CD14-positive monocyte (primary cell): Measurements from ENCODE around the gene ADA. TPM values are rescaled to one million over a fixed set of nuclear protein-coding genes. Genes with fewer than 3 reads are reported as not detected.
A peak's percentile ranks its signal among the peaks of the same experiment; 100 is the strongest.

ENCODE experiments used
- DNase-seq, 3 donors: peaks; one replicate each; pipeline ENCODE4 v3.0.0-alpha.2; 2011 to 2022
- H2AFZ ChIP-seq: 2 replicates; pipeline ENCODE4 v1.6.0; 2012; ENCODE audit warnings: mild to moderate bottlenecking, low read depth, low read length, inconsistent platforms; ENCODE audit not compliant: insufficient read depth, poor library complexity, severe bottlenecking
- H3K27ac ChIP-seq, 2 donors: 1 replicate in 1 of 2; 2 replicates in 1 of 2; pipeline ENCODE4 v1.5.1; 2012 to 2013; ENCODE audit warnings: low read length in 2 of 2, control low read depth in 1 of 2, inconsistent platforms in 1 of 2, low read depth in 1 of 2, mild to moderate bottlenecking in 1 of 2
- H3K27me3 ChIP-seq, 2 donors: one replicate each; pipeline versions ENCODE4 v1.6.0 to v1.6.1; 2011 to 2013; ENCODE audit warnings: low read length in 2 of 2; ENCODE audit not compliant: control insufficient read depth in 2 of 2, insufficient read depth in 2 of 2
- H3K36me3 ChIP-seq, 2 donors: replicated peaks in 1 of 2; 1 replicate in 1 of 2; 2 replicates in 1 of 2; pipeline versions ENCODE4 v1.5.1 to v1.6.1; 2012 to 2013; ENCODE audit warnings: low read length in 2 of 2, control low read depth in 1 of 2, inconsistent platforms in 1 of 2, mild to moderate bottlenecking in 1 of 2; ENCODE audit not compliant: insufficient read depth in 2 of 2, control insufficient read depth in 1 of 2
- H3K4me1 ChIP-seq, 2 donors: 1 replicate in 1 of 2; 2 replicates in 1 of 2; pipeline versions ENCODE4 v1.5.1 to v1.6.1; 2012 to 2013; ENCODE audit warnings: low read length in 2 of 2, control low read depth in 1 of 2, inconsistent platforms in 1 of 2, mild to moderate bottlenecking in 1 of 2, moderate library complexity in 1 of 2; ENCODE audit not compliant: insufficient read depth in 2 of 2, control insufficient read depth in 1 of 2
- H3K4me2 ChIP-seq: replicated peaks from 2 replicates; pipeline ENCODE3; 2012; ENCODE audit warnings: low read length, moderate library complexity, mild to moderate bottlenecking; ENCODE audit not compliant: poor library complexity, severe bottlenecking; ENCODE audit errors: extremely low read depth
- H3K4me3 ChIP-seq, 3 experiments: fragments of 200-600 bp in 1 of 3; sonication (generic) in 1 of 3; replicated peaks in 1 of 3; 1 replicate in 2 of 3; 2 replicates in 1 of 3; pipeline ENCODE4 v1.5.1; 2011 to 2013; ENCODE audit warnings: low read length in 3 of 3, mild to moderate bottlenecking in 3 of 3, control low read depth in 2 of 3, low read depth in 2 of 3, inconsistent platforms in 1 of 3, moderate library complexity in 1 of 3
- H3K79me2 ChIP-seq: 2 replicates; pipeline ENCODE4 v1.6.0; 2012; ENCODE audit warnings: mild to moderate bottlenecking, control low read depth, inconsistent platforms, low read length, moderate library complexity; ENCODE audit not compliant: insufficient read depth
- H3K9ac ChIP-seq: 2 replicates; pipeline ENCODE4 v1.6.0; 2017; ENCODE audit warnings: low read length, mild to moderate bottlenecking; ENCODE audit not compliant: insufficient read depth, poor library complexity, severe bottlenecking
- H3K9me3 ChIP-seq, 2 donors: replicated peaks in 1 of 2; 1 replicate in 1 of 2; 2 replicates in 1 of 2; pipeline versions ENCODE4 v1.5.1 to v1.6.1; 2012 to 2013; ENCODE audit warnings: low read length in 2 of 2, control low read depth in 1 of 2; ENCODE audit not compliant: control insufficient read depth in 1 of 2, insufficient read depth in 1 of 2
- H4K20me1 ChIP-seq: 2 replicates; pipeline ENCODE4 v1.6.0; 2012; ENCODE audit warnings: mild to moderate bottlenecking, low read length, control low read depth, moderate library complexity; ENCODE audit not compliant: insufficient read depth
- H3K27ac Mint-ChIP-seq, 7 donors: one replicate each; pipeline ENCODE4 v1.8.0; 2020; ENCODE audit warnings: mild to moderate bottlenecking in 7 of 7, mixed read lengths in 7 of 7, moderate library complexity in 6 of 7, inconsistent platforms in 2 of 7
- H3K27me3 Mint-ChIP-seq, 3 donors: one replicate each; pipeline ENCODE4 v1.8.0; 2021 to 2022; ENCODE audit warnings: low read depth in 3 of 3, mild to moderate bottlenecking in 3 of 3, mixed read lengths in 3 of 3, moderate library complexity in 3 of 3, inconsistent platforms in 1 of 3
- H3K36me3 Mint-ChIP-seq, 2 donors: one replicate each; pipeline ENCODE4 v1.8.0; 2020; ENCODE audit warnings: mixed read lengths in 2 of 2, inconsistent platforms in 1 of 2, mild to moderate bottlenecking in 1 of 2
- H3K4me1 Mint-ChIP-seq: one replicate; pipeline ENCODE4 v1.8.0; 2020; ENCODE audit warnings: mild to moderate bottlenecking, mixed read lengths
- H3K4me3 Mint-ChIP-seq, 2 donors: one replicate each; pipeline ENCODE4 v1.8.0; 2020; ENCODE audit warnings: mild to moderate bottlenecking in 2 of 2, mixed read lengths in 2 of 2, moderate library complexity in 1 of 2
- H3K9me3 Mint-ChIP-seq, 7 donors: one replicate each; pipeline ENCODE4 v1.8.0; 2020 to 2022; ENCODE audit warnings: mixed read lengths in 7 of 7, mild to moderate bottlenecking in 6 of 7, moderate library complexity in 6 of 7, inconsistent platforms in 2 of 7
- CTCF ChIP-seq: fragments of 200-600 bp; IDR thresholded peaks from one replicate; pipeline ENCODE4 v1.8.0; 2022; ENCODE audit warnings: antibody characterized with exemption, mild to moderate bottlenecking
- WGBS: methylation state at CpG from one replicate; pipeline ENCODE4 v1.1.5; 2013; ENCODE audit warnings: missing lambda C conversion rate; ENCODE audit not compliant: insufficient coverage; 5-methylcytosine and 5-hydroxymethylcytosine counted together
- intact Hi-C, 2 donors: fragments of 100-400 bp; cut with micrococcal nuclease; formaldehyde crosslinking; loops; one replicate each; pipeline versions ENCODE4 v1.15.0 to v1.15.1; 2023
- polyA plus RNA-seq, 3 donors: library from polyadenylated mRNA; depleted of rRNA in 1 of 3; unstranded in 2 of 3; stranded (reverse) in 1 of 3; fragments of 300-500 nt in 2 of 3; fragments of >200 nt in 1 of 3; fragmentation: Illumina TruSeq in 2 of 3; gene quantifications; 1 replicate in 2 of 3; 2 replicates in 1 of 3; pipeline ENCODE4 v1.2.3, GENCODE V29; 2012 to 2021

ADA gene
- polyA plus RNA-seq, 3 donors, result 11.1 to 17.2 (median 15.6) TPM

DNA sequence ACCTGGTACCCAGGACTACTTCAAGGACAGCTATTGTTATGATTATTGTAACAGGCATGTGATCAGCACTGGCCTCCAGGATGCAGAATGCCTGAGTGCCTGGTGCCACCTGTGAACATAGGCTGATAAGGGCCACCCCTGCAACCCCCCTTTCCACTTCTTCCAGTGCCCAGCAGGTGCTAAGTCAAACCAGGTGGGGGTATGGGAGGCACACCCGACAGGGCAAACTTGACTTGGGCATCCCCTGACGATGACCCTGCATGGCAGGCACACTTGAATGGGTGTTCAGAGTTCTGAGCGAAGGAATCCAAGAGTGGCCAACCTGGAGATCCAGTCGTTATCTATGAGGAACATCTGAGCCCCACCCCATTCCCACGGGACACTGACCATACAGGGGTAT is 3.4 kb downstream of the ADA start:
- no peak overlapping the region for H3K4me2 ChIP-seq
- H3K4me3 Mint-ChIP-seq, result no peak overlapping the region
- peaks cover 70 to 78% of the 10 kb centered on the region in 2 donors for H3K4me1 ChIP-seq
- no peak for TF ChIP-seq CTCF
- H3K36me3 Mint-ChIP-seq, result no peaks in the 10 kb centered on the region
- DNase-seq, result no peak
- H3K27ac ChIP-seq, result no peak overlapping the region
- WGBS, result 100% methylated on average over 1 of the region's 5 CpGs
- intact Hi-C loops, result loop anchor here in 1 of 2 donors (10.0 kb wide), 1 partner anchor 317 kb away; the partner anchor contains the start of genes STK4 and TOMM34
- H3K4me3 ChIP-seq, result no peak overlapping the region
- H3K27me3 Mint-ChIP-seq, result peaks cover 3 to 6% (median 5%) of the 10 kb centered on the region in 3 donors
- peaks cover 17% of the 10 kb centered on the region for H3K79me2 ChIP-seq
- H3K9ac ChIP-seq, result no peak overlapping the region
- H3K27me3 ChIP-seq, result no peaks in the 10 kb centered on the region
- no peak overlapping the region for H2AFZ ChIP-seq
- no peaks in the 10 kb centered on the region for H4K20me1 ChIP-seq
- peaks cover 78% of the 10 kb centered on the region for H3K4me1 Mint-ChIP-seq
- no peaks in the 10 kb centered on the region for H3K9me3 ChIP-seq
- no peaks in the 10 kb centered on the region for H3K36me3 ChIP-seq
- H3K27ac Mint-ChIP-seq, result peak overlapping the region in 1 of 7 donors; percentile 72
- H3K9me3 Mint-ChIP-seq, result no peaks in the 10 kb centered on the region

GRCh38 chr20:44646641-44647274 is 4.7 kb downstream of the ADA start:
- Histone ChIP-seq H3K4me3 (peak overlapping the region in 1 of 3 experiments; percentile 44), H4K20me1 (no peaks in the 10 kb centered on the region), H2AFZ (no peak overlapping the region), H3K4me1 (peaks cover 80 to 87% of the 10 kb centered on the region in 2 donors), H3K4me2 (peak overlapping the region; percentile 51), H3K9ac (peak overlapping the region; percentile 50), H3K27me3 (no peaks in the 10 kb centered on the region), H3K27ac (peak overlapping the region; percentile 77 to 88), H3K36me3 (no peaks in the 10 kb centered on the region), H3K79me2 (peaks cover 17% of the 10 kb centered on the region), H3K9me3 (no peaks in the 10 kb centered on the region)
- intact Hi-C loops, result loop anchor here in 1 of 2 donors (10.0 kb wide), 1 partner anchor 318 kb away; the partner anchor contains the start of genes STK4 and TOMM34
- Mint-ChIP-seq H3K27me3 (peaks cover 3 to 6% (median 4%) of the 10 kb centered on the region in 3 donors), H3K36me3 (no peaks in the 10 kb centered on the region), H3K4me1 (peaks cover 85% of the 10 kb centered on the region), H3K27ac (peak overlapping the region; percentile 90 to 99 (median 97)), H3K4me3 (peak overlapping the region; percentile 34 to 59), H3K9me3 (peaks cover 0 to 2% (median 0%) of the 10 kb centered on the region in 7 donors)
- 0% methylated on average over 2 of the region's 10 CpGs for WGBS
- DNase-seq, result peak; percentile 82 to 94 (median 92)
- TF ChIP-seq CTCF, result no peak
